ENCODE results near the gene TIGD6.
"Not testable (repeated sequence)": the region's sequence is repeated elsewhere in the genome, so short reads cannot be mapped to it uniquely, and the experiment has no call there.

The TIGD6 gene

DNA sequence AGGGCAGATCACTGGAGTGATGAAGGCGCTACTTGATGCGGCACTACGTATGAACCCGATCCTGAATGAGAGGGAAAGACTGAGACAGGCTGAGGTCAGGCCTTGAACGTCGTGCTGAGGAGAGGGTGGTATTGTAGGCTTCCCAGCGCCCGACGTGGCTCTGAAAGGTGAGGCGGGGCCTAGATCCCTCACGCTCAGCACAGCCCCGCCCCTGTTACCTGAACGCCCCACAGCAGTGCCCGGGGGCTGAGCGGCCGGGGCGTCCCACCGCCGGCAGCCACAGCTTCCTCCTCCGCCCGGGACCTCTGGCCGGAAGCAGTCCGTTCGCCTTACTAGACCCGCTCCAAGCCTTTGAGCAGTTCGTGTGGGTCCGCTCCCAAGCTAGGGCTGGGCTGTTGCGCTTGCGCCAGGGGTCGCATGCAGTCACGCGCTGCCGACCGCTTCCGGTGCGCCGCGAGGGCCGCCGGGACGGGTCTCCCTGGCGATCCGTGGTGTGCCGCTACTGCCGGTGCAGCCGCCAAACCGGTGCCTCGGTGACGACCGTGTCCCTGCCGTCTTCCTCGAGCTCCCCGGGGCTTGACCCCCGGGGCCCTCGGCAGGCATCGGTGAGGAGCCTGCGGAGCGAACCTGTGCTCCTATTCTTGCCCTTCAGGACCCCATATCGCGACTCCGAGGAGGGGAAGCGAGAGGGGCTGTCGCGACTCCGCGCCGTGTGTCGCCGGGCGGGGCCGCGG is at the start of gene TIGD6, which contains the start of gene HMGXB3:
TSS of gene TIGD6 (minus strand) at position 399 of the 734 bp plus-strand sequence. CDS start 4,306 bp downstream, outside the sequence.
TSS of gene HMGXB3 (plus strand) at position 484 of the 734 bp plus-strand sequence. CDS start 4,114 bp downstream, outside the sequence.
- peak; percentile 94 to 95 for DNase-seq

DNA sequence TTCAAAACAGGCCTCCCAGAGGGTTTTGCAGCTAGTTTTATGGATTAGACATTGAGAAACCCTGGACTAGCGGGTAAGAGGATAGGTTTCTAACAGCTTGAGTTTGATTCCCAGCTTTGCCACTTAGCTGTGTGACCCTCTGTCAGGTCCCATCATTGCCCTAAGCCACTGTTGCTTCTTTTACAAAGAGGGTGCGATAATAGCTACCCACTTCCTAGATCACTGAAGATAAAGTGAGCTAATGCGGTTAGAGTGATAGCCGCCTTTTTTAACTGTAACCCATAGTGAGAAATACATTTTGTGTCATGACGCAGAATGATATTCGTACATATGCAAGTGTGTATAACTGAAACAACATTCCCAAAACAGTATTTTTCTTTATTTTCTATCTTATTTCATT is 45.6 kb upstream of the TIGD6 start:
- no peak for DNase-seq

DNA sequence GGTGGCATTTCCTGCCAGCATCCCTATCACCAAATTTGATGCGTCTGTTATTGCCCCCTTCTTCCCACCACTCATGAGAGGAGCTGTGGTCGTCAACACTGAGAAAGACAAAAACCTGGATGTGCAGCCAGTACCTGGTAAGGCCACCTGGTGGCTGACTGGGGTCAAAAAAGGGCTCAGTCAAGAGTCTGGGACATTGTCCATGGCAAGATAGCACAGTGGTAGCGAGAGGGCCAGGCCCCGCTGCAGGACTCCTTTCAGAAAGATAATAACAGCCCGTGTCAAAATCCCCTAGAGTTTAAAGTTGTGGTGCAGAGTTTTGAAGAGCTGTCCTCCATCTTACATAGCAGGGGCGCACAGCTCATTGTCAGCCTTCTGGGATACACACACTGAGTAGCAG is 45.1 kb upstream of the TIGD6 start:
- no peak for DNase-seq

DNA sequence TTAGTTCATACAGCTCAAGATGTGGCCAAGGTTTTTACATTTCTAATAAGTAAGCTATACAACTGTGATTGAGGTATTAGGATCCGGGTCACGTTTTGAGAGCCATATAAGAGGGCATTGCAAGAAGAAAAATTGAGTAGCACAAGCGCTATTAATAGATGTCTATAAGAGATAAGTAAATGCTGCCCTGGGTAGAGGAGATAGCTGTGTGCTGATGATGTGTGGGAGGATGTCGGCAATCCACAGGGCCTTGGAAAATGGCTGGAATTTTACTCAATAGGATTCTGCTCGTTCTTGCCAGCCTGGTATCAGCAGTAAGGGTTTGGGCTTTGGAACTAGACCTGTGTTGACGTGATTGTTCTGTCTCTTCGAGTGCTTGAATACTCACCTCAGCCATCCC is 44.3 kb upstream of the TIGD6 start:
- DNase-seq = no peak

DNA sequence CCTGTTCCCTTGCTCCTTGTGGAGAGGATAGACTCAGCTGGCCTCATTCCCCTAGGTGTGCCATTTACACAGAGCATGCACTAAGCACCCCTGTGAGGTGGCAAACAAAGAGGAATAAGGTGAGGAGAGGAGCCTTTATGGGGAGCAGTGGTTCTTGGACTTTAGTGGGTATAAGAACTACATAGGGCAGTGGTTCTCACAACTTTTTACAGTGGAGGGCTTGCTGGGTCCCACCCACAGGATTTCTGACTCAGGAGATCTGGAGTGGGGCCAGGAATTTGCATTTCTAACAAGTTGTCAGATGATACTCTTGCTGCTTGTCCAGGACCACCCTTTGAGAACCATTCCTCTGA is 43.9 kb upstream of the TIGD6 start:
- DNase-seq = no peak

DNA sequence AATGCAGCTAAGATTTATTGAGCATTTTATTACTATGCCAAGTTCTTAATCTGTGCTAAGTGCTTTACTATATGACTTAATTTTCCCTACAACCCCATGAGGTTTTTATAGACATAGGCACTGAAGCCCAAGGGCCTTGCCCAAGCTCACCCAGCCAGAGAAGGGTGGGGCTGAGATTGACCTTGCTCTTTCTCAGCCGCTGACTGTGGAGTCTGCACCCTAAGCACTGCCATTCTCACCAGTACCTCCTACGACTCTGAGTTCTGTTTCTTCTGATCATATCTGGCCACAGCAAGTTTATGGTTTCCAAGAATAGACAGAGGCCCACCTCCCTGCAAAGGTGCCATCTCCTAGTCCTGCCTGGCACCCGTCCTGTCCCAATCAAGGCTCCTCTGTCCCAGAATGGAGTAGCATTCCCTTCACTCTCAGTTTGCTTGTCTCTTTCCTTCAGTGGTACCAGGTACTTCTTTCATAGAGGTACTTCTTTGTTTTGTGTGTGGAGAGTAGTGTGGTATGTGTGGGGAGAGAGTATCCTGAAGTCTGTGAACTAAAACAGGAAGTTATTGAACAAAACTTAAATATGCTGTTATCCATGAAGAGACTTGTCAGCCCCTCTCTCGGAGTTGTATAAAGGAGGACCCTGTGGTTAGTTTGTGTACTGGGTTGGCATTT is 43.3 kb upstream of the TIGD6 start:
- no peak for DNase-seq

DNA sequence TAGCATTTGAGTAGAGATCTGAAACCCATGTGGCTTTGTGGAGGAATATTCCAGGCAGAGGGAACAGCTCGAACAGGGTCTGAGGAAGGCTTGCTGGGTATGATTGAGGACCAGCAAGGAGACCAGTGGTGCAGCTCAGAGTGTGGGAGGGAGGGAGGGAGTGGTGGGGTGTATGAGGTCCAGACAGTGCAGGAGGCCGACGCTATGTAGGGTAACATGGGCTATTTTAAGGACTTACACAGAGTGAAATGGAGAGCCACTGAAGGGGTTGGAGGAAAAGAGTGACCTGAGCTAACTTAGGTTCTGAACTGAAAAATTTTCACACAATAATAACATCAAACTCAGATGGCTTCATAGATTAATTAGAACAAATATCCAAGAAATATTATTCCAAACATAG is 42.0 kb upstream of the TIGD6 start:
- DNase-seq = no peak

DNA sequence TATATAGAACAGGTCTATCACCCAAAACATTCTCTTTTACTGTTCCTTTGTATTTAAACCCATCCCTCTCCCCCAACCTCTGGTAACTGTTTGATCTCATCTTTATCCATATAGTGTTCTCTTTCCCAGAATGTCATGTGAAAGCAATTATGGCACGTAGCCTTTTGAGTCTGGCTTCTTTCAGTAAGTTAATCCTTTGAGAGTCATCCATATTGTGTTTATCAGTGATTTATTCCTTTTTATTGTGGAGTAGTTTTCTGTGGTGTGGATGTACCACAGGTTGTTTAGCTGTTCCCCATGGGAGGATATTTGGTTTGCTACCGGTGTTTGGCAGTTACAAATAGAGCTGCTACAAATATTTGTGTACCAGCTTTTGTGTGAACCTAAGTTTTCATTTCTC is 38.1 kb upstream of the TIGD6 start:
- no peak for DNase-seq

DNA sequence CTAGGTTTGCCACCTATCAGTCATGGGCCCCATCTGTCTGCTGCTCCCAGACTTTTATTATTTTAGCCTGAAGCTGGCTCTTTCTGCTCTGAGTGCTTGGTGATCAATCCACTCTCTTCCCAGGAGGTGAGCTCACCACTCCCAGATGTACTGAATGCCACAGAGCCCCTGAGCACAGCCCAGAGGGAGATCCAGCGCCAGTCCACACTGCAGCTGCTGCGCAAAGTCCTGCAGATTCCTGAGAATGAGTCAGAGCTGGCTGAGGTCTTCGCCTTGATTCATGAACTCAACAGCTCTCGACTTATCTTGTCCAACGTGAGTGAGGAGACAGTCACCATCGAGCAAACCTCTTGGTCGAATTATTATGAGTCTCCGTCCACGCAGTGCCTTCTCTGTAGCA is 36.1 kb upstream of the TIGD6 start:
- DNase-seq = no peak

DNA sequence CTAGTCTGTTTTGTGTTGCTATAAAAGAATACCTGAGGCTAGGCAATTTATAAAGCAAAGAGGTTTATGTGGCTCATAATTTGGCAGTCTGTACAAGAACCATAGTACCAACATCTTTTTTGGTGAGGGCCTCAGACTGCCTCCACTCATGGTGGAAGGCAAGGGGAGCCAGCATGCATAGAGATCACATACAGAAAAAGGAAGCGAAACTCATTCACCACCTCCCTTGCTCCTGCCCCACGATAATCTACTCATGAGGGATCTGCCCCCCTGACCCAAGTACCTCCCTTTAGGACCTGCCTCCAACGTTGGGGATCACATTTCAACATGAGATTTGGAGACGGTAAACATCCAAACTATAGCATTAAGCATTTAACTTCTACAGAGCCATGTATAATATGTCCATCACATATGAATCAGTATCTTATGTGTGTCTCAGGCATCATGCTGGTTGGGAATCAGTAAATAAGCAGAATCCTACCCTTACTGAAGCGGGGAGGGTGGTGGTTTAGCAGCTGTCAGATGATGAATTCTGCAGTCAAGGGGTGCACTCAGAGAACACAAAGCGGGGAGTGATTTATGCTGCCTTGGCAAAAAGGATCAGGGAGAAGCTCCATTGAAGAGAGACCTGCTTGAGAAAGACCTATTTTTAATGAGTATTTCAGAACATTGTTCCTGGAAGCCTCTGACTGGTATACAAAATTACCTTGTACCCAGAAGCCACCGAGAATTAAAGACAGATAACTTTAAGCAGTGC is 34.9 kb upstream of the TIGD6 start:
- DNase-seq = no peak

DNA sequence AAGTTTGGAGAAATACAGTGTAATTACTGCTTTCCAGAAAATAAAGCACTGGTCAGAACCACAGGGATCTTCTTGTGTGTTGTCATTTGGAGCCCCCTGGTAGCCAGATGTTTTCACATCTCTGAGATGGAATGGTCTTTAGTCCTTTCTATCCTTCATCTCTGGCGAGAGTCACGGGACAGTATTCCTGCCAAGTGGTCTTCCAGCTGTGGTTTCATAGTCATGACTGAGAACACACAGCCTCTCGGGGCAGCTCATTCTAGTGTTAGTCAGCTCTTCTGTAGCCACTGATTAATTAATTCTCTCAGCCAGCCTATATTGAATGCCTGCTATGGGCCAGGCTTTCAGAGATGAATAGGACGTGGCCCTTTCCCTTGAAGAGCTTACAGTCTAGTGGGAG is 34.2 kb upstream of the TIGD6 start:
- no peak for DNase-seq

DNA sequence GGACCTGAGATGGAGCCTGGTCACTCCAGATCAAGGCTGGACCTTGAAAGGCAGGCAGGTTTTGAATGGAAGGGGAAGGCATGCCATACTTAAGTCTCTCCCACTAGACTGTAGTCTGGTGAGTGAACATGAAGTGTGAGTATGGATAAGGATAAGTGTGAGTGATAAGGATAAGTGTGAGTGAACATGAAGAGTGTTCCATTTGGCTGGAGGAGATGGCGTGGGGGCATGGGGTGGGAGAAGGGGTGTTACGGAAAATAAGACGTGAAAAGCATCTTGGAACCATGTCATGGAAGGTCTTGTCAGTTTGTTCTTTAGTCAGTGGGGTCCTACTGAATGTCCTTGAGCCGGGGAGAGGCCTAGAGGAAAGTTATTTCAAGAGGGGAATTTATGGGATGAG is 32.9 kb upstream of the TIGD6 start:
- DNase-seq = no peak

DNA sequence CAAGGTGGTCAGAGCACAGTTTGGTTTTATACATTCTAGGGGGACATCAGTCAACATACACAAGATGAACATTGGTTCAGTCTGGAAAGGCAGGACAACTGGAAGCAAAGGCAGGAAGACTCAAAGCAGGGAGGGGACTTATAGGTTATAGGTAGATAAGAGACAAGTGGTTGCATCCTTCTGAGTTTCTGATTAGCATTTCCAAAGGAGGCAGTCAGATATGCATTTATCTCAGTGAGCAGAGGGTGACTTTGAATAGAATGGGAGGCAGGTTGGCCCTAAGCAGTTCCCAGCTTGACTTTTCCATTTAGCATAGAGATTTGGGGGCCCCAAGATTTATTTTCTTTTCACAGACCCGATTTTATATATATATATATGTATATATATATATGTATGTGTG is 27.6 kb upstream of the TIGD6 start:
- DNase-seq = not testable (repeated sequence)

DNA sequence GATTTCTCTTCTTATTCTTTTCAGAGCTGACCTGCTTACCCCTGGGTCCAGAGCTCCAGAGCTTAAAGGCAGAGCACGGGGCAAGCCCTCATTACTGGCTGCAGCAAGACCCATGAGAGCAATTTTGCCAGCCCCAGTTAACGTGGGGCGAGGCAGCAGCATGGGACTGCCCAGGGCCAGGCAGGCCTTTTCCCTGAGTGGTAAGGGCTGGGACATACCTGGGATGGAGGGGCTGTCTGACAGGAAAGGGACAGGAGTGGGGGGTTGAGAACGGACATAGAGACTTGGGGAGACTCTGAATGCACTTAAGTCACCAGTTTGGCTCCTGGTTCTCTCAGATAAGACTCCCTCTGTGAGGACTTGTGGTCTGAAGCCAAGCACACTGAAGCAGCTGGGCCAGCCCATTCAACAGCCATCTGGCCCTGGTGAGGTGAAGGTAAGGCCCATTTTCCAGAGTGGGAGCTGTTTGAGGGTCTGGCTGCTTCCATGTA is 26.3 kb upstream of the TIGD6 start:
- DNase-seq = no peak

DNA sequence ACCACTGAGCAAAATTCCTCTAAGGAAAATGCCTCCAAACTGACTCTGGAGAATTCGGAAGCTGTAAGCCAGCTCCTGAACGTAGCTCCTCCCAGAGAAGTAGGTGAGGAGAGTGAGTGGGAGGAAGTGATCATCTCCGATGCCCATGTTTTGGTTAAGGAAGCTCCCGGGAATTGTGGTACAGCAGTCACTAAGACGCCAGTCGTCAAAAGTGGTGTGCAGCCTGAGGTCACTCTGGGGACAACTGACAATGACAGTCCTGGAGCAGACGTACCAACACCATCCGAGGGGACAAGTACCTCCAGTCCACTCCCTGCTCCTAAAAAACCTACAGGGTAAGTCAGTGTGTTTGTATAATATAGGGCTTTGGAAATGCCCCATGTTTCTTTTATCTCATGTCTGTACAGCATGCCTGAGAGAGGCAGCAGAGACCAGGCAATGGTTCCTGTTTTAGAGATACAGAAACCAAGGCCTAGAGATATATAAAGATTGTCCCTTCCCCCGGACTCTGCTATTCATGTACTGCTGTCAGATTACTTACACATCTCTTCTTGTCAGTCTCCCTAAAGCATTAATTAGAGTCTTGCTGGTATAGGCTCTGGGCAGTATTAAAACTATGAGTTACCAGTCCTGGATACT is 24.0 kb upstream of the TIGD6 start:
- no peak for DNase-seq

DNA sequence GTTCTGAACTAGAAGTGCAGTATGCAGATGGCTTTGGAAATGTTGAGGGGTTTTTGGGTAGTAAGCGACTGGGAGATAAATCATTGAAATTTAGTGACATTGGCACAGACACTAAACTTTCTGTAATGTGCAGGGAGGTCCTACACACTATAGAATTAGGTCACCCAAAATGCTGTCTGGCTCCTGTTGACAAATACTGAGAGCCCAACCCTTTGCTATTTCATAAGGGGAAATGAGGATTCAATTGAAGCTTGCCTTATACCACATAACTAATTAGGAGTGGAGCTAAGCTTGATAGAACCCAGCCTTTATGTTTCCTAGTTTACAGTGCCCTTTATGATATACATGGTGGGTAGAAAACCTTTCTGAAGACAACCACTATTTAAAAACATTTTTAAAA is 22.7 kb upstream of the TIGD6 start:
- no peak for DNase-seq

DNA sequence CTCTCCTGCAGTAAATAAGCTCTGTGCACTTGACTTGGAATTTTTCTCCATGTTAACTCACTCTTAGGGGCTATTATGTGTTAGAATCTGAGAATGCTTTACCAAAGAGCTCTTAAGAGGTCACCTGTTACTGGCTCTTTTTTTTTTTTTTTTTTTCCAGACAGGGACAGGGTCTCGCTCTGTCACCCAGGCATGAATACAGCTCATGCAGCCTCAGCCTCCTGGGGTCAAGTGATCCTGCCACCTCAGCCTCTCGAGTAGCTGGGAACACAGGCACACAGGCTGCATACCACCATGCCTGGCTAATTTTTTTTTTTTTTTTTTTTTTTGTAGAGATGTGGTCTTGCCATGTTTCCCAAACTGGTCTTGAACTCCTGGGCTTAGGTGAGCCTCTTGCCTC is 22.2 kb upstream of the TIGD6 start:
- DNase-seq = no peak

DNA sequence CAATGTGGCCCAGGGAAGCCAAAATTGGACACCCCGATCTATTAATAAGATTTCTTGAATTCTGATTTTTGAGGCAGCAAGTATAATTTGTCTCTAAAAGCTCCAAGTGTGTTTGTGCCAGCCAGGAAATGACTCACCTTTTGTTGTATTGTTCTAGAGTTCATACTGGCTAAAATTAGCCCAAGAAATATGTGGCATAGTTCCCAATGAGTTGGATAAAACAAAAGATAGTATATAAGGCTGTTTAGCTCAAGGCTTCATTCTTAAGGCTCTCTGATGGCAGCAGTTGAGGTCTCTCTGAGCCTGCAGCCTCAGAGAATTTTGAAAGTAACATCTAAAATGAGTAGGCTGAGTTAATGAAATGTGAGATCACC is 21.7 kb upstream of the TIGD6 start:
- no peak for DNase-seq

DNA sequence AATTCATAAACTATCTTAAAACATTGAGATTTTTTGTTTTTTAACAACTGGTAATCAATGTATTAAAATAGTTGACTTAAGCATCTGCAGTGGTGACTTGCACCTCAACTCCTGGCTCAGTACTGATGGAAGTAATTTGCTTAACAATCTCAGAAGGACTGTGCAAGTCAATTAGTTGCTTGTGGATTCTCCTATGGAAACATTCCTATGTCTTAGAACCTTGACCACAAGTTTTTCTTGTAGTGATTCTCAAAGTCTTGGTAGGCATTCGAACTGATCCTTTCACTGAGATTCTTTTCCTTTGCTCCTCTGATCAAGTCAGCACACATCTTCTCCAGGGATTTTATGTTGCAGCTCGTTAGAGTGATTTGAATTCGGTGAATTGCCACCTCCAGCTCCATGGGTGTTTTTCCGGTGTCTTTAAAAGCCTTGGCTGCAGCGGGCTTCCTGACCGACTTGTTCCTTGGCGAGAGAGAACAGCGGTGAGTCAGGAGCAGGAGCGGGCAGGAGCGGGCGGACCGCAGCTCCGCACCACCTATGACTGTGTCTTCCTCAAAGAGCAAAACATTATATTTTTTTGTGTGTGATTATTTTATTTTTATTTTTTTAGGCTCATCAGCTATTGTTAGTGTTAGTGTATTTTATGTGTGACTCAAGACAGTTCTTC is 21.2 kb upstream of the TIGD6 start:
- no peak for DNase-seq

DNA sequence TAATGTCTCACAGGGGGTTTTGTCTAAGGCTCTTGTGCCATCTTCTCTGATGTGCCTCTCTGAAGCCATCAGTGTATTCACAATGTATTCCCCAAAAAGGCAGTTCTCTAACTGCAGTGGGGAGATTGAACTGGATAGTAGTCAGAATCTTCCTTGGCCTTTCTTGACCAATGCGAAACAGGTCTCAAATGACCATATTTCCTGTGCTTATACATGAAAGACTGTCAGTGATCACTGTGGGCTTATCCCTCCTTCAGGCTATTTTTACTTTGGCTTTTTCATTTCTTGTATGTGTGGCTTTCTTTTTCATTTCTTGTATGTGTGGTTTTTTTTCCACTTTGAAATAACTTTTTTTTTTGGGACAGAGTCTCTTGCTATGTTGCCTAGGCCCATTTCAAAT is 19.8 kb upstream of the TIGD6 start:
- no peak for DNase-seq

DNA sequence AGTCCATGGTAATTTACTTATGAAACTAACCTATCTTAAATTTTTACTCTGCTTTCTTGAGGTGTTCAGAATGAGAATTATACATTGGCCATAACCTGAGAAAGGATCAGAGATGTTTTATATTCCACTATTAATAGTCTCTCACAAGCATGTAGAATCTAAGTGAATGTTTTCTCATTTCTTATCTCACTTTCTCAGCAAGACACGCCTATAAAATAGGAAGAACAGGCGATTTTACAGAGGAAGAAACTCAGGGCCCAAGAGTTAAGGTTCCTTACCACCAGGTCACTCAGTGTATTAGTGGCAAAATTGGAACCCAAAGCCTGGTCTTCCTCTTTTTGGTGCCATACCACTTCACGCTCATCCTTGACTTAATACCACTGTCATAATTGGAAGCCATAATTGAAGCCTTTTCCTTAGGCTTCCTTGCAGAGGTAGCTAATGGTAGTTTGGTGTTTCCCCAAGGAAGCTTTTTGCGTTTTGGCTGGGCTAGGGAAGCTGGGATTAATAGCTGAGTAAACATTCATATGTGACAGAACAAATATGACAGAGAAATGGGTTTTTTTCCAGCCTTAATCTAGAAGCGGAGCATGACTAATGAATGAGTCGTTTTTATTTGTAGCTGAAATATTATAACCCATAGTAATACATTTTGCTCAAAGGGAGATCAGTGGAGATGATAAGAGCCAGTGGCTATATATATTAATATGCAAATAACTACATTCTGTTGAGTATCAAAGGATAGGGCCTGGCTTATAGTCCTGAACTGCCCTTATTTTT is 17.0 kb upstream of the TIGD6 start:
- no peak for DNase-seq

DNA sequence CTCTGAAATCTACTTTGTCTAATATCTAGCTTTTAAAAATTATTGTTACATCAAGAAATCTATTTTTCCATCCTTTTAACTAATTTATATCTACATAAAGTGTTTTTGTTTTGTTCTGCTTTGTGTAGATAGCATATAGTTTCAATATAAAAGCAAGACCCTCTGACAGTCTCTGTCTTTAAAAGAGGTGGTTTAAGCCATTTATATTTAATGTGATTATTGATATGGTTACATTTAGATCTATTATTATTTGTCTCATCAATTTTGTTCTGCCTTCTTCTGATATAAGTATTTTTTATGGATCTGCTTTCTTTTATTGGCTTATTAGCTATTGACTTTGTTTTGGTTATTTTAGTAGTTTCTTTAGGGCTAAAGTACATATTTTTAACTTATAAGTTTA is 16.1 kb upstream of the TIGD6 start:
- DNase-seq = no peak
